ENCODE measurements around the gene GPATCH1. TPM values are rescaled to one million over a fixed set of nuclear protein-coding genes. Genes with fewer than 3 reads are reported as not detected.

Gene GPATCH1
- total and polyA plus RNA-seq, 4 donors = 2.5 to 5.2 (median 3.6) TPM

DNA sequence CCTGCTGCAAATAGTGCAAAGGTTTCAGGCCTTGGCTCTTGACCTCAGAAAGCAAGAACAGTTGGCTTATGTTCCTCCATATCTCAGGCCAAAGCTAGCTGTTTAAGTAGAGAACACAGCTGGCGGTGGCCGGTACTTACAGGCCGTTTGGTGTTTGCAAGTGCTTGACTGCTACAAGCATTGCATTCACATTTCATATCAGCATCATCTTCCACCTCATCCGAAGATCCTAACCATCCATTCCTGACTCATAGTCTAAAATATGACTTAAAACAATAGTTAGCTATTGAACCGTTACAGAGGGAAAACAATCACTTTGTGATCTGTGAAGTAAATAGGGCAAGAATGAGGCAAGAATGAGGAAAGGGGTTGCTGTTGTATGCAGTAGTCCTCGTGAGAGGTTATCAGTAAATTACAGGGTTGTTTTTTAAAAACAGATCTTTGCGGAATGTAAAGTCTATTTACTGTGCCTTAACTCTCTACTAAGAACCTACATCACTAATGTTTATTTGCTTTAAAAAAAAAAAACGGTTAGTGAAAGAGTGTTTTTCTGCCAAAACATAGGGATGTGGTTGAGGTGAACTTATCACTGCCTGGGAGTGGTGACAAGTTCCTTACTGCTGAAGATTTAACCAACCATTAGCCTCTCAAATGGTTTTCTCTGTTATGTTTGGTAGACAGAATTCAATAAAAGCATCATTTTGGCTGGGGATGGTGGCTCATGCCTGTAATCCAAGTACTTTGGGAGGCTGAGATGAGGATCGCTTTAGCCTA is 29.3 kb downstream of the GPATCH1 start:
- Histone ChIP-seq H3K4me3 (ENCODE audit: low read depth in 1 of 3, low read length in 3 of 3) (no peak overlapping the region), H3K27me3 (ENCODE audit: control insufficient read depth in 4 of 4, insufficient read depth in 4 of 4, low read length in 3 of 4) (no peaks in the 10 kb centered on the region), H3K9me3 (ENCODE audit: control insufficient read depth in 4 of 4, low read length in 3 of 4) (no peaks in the 10 kb centered on the region), H3K27ac (ENCODE audit: low read depth in 1 of 2, low read length in 2 of 2) (no peak overlapping the region), H3K9ac (ENCODE audit: low read depth in 1 of 2, low read length in 2 of 2) (no peak overlapping the region), H3K36me3 (ENCODE audit: control insufficient read depth in 4 of 4, insufficient read depth in 3 of 4, low read depth in 1 of 4, low read length in 3 of 4) (peaks cover 11 to 54% (median 30%) of the 10 kb centered on the region in 4 donors), H3K4me1 (ENCODE audit: control insufficient read depth in 4 of 4, insufficient read depth in 4 of 4, low read length in 3 of 4) (peaks cover 0 to 24% (median 8%) of the 10 kb centered on the region in 4 donors)
- TF ChIP-seq RXRA (IDR thresholded peaks at IDR 0.05) (no peak), SP1 (IDR thresholded peaks at IDR 0.05) (no peak), MAX (IDR thresholded peaks at IDR 0.05) (no peak), YY1 (IDR thresholded peaks at IDR 0.05) (no peak), GABPA (IDR thresholded peaks at IDR 0.05 in 1 of 2, conservative IDR thresholded peaks at IDR 0.05 in 1 of 2) (no peak), EGR1 (IDR thresholded peaks at IDR 0.05; ENCODE audit: low read depth in 2 of 2) (no peak), FOXA1 (IDR thresholded peaks at IDR 0.05) (no peak), REST (IDR thresholded peaks at IDR 0.05) (no peak), RAD21 (IDR thresholded peaks at IDR 0.05) (no peak), HNF4A (conservative IDR thresholded peaks at IDR 0.05) (no peak), FOXA2 (IDR thresholded peaks at IDR 0.05) (no peak), HNF4G (IDR thresholded peaks at IDR 0.05) (no peak), JUND (IDR thresholded peaks at IDR 0.05) (no peak), TAF1 (conservative IDR thresholded peaks at IDR 0.05) (no peak), ATF3 (IDR thresholded peaks at IDR 0.05) (no peak), NR2F2 (IDR thresholded peaks at IDR 0.05) (no peak)
- TF ChIP-seq, protein P1, sequence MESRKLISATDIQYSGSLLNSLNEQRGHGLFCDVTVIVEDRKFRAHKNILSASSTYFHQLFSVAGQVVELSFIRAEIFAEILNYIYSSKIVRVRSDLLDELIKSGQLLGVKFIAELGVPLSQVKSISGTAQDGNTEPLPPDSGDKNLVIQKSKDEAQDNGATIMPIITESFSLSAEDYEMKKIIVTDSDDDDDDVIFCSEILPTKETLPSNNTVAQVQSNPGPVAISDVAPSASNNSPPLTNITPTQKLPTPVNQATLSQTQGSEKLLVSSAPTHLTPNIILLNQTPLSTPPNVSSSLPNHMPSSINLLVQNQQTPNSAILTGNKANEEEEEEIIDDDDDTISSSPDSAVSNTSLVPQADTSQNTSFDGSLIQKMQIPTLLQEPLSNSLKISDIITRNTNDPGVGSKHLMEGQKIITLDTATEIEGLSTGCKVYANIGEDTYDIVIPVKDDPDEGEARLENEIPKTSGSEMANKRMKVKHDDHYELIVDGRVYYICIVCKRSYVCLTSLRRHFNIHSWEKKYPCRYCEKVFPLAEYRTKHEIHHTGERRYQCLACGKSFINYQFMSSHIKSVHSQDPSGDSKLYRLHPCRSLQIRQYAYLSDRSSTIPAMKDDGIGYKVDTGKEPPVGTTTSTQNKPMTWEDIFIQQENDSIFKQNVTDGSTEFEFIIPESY (IDR thresholded peaks at IDR 0.05) = no peak
- TF ChIP-seq, protein P2, sequence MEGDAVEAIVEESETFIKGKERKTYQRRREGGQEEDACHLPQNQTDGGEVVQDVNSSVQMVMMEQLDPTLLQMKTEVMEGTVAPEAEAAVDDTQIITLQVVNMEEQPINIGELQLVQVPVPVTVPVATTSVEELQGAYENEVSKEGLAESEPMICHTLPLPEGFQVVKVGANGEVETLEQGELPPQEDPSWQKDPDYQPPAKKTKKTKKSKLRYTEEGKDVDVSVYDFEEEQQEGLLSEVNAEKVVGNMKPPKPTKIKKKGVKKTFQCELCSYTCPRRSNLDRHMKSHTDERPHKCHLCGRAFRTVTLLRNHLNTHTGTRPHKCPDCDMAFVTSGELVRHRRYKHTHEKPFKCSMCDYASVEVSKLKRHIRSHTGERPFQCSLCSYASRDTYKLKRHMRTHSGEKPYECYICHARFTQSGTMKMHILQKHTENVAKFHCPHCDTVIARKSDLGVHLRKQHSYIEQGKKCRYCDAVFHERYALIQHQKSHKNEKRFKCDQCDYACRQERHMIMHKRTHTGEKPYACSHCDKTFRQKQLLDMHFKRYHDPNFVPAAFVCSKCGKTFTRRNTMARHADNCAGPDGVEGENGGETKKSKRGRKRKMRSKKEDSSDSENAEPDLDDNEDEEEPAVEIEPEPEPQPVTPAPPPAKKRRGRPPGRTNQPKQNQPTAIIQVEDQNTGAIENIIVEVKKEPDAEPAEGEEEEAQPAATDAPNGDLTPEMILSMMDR (IDR thresholded peaks at IDR 0.05; ENCODE audit: low read depth, low read length, missing input control) = no peak
- DNase-seq (ENCODE audit: low spot score) = no peak
- 74% methylated on average over 9 of the region's 9 CpGs for WGBS
